Glomerular endothelial cell (primary cell): ENCODE measurements around the gene LHFPL3. TPM values are rescaled to one million over a fixed set of nuclear protein-coding genes. Genes with fewer than 3 reads are reported as not detected.
A peak's percentile ranks its signal among the peaks of the same experiment; 100 is the strongest.

Source experiments
- DNase-seq: peaks from one replicate; pipeline ENCODE4 v3.0.0-alpha.2; 2011; ENCODE audit warnings: low read depth, low spot score; ENCODE audit errors: extremely low read depth
- total RNA-seq: library from RNA; depleted of rRNA; stranded (reverse); fragments of >200 nt; gene quantifications from 2 replicates; pipeline ENCODE4 v1.2.3, GENCODE V29; 2015

Gene LHFPL3
- total RNA-seq, 1 donor from 2014 or later, result not detected

DNA sequence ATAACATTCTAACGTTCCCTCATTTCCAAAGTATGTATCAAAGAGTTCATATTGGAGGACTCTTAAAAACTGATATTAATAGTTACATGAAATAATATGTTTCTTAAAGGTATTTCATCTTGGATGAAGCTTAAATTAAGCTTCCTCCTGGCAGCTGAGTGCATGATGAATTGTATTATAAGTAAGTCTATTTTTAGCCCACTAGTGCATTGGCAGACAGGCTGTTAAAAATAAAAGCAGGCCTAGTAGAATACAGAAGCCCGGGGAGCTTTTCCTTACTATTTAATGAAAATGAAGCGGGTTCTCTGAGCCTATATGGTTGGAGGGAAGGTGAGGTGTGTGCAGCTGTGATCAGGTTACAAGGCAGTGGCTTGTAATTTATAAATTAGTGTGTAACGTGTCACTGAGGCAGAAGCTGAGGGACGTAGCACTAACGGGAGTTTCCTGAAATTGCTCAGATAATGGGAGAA, 554.9 kb downstream of the LHFPL3 start:
- no peak for DNase-seq

DNA sequence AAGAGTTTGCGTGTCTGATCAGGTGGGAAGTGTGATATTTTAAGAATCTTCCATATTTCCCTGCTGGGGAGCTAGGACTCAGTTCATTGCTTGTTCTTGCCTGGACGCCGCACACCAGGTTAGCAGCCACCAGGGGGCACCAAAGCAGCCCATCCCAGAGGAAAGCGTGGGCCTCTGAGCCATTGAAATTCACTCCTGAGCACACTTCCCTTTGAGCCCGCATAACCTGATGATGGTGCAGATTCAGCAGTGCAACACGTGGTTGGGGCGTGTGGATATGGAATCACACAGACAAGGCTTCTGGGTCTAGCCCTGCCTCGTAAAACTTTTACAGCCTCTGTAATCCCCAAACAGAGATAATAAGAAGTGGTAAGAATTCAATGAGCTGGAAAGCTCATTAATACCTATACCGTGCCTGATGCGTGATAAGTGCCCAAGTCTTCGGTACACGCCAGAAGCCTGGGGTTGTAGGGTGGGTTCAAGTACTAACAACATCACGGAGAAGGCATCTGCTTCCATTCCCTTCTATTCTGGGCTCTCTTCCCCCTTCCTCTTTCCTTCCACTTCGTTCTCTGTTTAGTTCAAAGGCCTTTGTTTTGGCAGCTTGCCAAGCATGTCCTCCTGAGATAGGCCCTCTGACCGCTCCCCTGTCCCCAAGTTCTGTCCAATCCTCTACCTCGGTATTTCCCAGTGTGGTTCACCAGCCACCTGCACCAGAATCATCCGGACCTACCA, 555.5 kb downstream of the LHFPL3 start:
- peak; percentile 66 for DNase-seq

- DNase-seq, result no peak
Observed at GRCh38 chr7:104886651-104887050, 558.2 kb downstream of the LHFPL3 start.

DNA sequence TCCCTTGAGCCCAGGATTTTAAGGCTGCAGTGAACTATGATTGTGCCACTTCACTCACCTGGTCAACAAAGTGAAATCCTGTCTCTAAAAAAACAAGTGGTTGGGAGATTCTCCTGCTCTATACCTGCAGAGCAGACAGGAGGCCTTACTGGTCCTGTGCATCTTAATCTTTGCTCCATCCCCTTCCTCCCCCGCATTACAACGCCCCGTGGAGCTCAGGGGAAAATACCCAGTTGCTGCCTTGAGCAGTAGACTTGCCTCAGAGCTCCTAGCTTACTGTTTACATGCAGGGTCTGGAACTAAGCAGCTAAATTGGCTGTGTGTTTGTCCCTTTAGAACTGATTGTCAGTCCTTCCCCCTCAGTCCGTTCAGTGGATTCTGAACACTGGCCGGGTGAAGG, 561.8 kb downstream of the LHFPL3 start:
- no peak for DNase-seq

DNA sequence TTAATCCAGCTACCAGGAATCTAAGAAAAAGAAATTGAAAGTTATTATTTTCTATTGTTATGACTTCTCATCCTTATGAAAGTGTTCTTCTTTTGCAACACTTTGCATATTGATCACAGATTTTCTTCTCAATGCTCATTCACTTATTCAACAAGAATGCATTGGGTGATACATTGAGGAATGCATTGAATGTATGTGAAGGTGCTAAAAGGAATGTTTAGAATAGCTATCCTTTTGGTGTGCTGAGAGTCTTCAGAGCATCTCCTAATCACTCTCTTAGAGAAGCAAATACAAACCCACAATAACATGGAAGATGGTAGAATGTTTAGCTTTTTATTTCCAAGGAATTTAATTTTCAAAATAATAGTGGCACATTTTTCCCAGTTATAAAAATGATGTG, 563.5 kb downstream of the LHFPL3 start:
- no peak for DNase-seq

- DNase-seq, result no peak
Observed at GRCh38 chr7:104894314-104894713, 565.9 kb downstream of the LHFPL3 start.

DNA sequence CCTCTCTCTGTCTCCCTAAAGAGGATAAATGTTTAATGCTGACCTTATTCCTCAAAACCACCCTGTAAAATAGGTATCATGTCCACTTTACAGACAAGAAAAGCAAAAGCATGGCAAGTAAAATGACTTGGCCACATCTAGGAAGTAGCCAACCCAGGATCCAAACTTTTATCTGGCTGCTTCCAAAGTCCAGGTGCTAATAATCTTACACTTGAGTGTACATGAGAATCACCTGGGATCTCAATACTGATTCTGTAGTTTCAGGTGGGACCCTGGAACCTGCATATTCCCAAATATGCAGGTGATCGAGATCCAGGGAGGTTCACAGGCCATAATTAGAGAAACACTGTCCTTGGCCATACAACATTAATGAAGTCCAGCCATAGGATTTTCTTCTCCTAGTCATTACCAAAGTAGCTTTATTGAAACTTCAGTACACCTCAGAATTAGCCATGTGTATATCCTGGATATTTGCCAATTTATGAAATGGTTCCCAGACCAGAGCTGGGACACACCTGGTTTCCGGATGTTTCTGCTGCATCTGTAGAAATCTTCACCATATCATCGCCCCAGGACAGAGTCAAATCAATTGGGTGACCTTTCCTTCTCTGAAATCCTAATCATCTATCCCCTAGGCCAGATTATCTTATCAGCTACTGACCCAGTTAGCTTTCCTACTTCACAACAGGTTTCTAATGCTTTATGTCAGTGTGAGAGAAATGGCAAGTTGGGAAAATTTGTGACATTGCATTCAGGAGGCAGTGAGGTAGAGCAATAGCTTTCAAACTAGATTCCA, 566.5 kb downstream of the LHFPL3 start:
- DNase-seq, result no peak

- DNase-seq, result no peak
Observed at GRCh38 chr7:104895522-104896236, 567.3 kb downstream of the LHFPL3 start.

GRCh38 chr7:104898434-104898833, 570.0 kb downstream of the LHFPL3 start:
- DNase-seq, result no peak

DNA sequence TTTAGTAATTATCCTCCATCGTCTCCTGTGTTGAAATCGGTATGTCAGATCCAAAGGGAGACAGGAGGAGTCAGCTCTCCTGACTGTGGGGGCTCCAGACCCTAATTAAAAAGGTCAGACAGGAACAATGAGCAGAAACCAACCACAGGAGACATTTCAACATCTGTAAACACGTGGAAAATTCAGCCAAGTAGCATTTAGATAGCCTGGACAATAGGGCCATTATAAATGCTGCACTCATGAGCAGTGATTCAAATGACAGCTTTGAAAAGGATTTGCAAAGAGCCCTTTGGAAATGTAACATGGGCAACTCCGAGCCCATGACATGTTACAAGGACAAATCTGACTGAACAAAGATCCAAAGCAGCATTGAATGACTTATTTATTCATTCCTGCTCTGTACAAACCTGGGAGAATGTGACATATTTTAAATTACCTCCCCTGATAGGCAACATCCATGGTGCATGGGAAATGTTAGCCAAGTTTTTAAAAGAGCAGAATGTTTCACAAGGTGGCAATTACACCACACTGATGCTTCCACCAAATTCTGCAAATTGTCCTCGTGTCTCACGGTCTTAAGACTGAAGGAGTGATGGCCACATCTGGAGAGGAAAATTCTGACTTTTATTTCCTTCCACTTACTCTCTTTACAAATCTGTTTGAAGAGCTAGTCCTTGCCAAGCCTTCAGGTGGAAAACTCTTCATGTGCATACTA, 572.3 kb downstream of the LHFPL3 start:
- no peak for DNase-seq

DNA sequence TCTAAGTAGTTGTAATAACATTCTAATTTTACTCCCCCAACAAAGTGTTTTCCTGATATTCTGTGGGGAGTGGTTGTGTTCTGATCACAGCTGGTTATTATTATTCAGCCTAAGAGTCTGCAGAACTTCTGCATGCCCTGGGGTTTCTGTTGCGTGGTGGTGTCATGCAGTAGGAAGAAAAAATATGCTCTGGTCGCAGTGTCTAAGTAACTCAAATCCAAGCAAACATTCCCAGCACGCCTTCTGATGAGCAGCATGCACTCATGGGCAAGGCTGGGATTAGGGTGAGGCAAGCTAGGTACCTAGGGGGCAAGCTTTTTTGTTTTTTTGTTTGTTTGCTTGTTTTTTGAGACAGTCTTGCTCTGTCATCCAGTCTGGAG, 572.8 kb downstream of the LHFPL3 start:
- no peak for DNase-seq

DNA sequence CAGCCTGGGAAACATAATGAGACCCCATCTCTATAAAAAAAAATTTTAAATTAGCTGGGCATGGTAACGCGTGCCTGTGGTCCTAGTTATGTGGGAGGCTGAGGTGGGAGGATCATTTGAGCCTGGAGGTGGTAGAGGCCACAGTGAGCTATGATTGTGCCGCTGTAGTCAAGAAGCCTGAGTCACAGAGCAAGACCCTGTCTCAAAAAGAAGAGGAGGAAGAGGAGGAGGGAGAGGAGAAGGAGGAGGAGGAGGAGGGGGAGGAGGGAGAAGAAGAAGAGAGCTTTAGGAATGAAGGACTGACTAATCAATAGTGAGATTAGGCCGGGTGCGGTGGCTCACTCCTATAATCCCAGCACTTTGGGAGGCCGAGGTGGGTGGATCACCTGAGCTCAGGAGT, 573.8 kb downstream of the LHFPL3 start:
- no peak for DNase-seq

GRCh38 chr7:104903044-104903443, 574.6 kb downstream of the LHFPL3 start:
- no peak for DNase-seq

DNA sequence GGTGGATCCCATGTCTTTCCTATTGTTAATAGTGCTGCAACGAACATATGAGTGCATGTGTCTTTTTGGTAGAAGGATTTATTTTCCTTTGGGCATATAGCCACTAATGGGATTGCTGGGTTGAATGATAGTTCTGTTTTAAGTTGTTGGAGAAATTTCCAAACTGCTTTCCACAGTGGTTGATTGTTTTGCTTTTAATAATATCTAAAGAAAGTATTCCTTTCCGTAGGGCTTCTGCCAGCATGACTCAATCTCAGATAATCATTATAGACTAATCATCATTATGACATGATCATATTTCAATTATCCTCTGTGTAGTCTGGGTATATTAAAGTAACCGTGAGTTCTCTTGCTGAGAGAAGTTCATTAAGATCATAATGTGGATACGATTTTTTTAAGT, 575.4 kb downstream of the LHFPL3 start:
- no peak for DNase-seq

DNA sequence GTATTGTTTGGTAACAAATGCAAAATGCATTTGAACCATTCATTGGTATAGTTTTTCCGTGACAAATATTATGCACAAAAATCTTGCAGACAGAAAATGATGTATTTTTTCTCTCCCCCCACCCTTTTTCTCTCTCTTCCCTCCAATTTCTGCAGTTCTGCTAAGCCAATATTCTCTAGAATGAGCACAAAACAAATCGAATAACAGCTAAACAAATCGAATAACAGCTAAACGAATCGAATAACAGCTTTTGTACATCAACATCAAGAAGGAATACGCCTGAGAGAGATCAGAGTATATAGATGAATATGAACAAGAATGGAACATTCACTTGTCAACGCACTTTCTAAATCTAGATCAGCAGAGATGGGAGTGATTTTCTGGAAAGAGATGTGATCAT, 577.6 kb downstream of the LHFPL3 start:
- no peak for DNase-seq

- DNase-seq, result no peak
Observed at GRCh38 chr7:104906556-104906955, 578.2 kb downstream of the LHFPL3 start.

DNA sequence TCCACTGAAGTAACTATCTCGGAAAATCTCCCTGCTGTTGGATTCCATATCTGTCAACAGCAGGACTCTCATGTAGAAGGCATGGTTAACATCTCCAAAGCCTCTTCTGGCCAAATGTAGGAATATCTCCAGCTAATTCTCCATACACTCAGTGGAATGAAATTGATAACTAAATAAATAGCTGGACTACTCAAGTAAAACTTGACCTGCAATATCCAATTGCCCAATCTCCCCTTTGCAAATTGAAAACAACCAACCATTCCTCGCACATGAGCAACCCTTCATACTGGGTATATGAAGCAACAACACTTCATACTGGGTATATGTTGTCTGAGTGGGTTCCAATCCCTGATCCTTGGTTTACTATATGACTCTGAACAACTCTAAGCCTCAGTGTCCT, 580.2 kb downstream of the LHFPL3 start:
- no peak for DNase-seq

- DNase-seq, result no peak
Observed at GRCh38 chr7:104909096-104909495, 580.7 kb downstream of the LHFPL3 start.

GRCh38 chr7:104914421-104914820, 586.0 kb downstream of the LHFPL3 start:
- DNase-seq, result no peak

GRCh38 chr7:104921596-104921995, 593.2 kb downstream of the LHFPL3 start:
- no peak for DNase-seq
